Vagina (tissue), 2 donors: Measurements from ENCODE around the gene MS4A14.

Experiments
- POLR2A ChIP-seq, 2 donors: fragments of 450-650 bp; IDR thresholded peaks; one replicate each; pipeline ENCODE4 v1.6.1; 2017; ENCODE audit warnings: antibody characterized with exemption in 2 of 2, mild to moderate bottlenecking in 2 of 2, moderate library complexity in 2 of 2
- TF ChIP-seq, protein P1 (sequence below), 3 experiments: fragments of 450-650 bp in 2 of 3; fragments of 200-600 bp in 1 of 3; sonication (generic) in 1 of 3; IDR thresholded peaks; one replicate each; pipeline ENCODE4 v1.5.1; 2017 to 2019; ENCODE audit warnings: antibody characterized with exemption in 3 of 3, mild to moderate bottlenecking in 2 of 3, moderate library complexity in 2 of 3

GRCh38 chr11:60389279-60389910 lies 6.9 kb upstream of the MS4A14 start:
- TF ChIP-seq, protein P1, sequence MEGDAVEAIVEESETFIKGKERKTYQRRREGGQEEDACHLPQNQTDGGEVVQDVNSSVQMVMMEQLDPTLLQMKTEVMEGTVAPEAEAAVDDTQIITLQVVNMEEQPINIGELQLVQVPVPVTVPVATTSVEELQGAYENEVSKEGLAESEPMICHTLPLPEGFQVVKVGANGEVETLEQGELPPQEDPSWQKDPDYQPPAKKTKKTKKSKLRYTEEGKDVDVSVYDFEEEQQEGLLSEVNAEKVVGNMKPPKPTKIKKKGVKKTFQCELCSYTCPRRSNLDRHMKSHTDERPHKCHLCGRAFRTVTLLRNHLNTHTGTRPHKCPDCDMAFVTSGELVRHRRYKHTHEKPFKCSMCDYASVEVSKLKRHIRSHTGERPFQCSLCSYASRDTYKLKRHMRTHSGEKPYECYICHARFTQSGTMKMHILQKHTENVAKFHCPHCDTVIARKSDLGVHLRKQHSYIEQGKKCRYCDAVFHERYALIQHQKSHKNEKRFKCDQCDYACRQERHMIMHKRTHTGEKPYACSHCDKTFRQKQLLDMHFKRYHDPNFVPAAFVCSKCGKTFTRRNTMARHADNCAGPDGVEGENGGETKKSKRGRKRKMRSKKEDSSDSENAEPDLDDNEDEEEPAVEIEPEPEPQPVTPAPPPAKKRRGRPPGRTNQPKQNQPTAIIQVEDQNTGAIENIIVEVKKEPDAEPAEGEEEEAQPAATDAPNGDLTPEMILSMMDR (IDR thresholded peaks at IDR 0.05), result no peak
- TF ChIP-seq POLR2A (IDR thresholded peaks at IDR 0.05), result no peak
